Measurements from ENCODE around the gene OTOL1. TPM values are rescaled to one million over a fixed set of nuclear protein-coding genes. Genes with fewer than 3 reads are reported as not detected.
A peak's percentile ranks its signal among the peaks of the same experiment; 100 is the strongest.
"Not testable (repeated sequence)": the region's sequence is repeated elsewhere in the genome, so short reads cannot be mapped to it uniquely, and the experiment has no call there.

Gene OTOL1
- not detected for total RNA-seq

DNA sequence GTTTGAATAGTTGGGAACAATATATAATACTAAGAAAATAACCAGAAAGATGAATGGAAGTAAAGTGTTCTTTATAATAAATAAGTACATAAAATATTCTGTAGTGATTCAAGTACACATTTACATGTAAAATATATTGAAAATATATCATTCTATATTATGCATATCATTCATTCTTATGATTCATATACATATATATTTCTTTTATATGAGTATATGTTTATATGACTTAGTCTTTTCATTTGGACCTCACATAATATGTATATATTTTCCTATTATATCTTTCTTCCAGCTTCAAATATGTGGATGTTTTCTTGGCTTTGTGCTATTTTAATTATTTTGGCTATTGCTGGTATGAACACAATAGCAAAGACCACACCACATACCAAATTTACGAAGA is at the start of gene OTOL1:
Gene OTOL1 (plus strand): TSS at position 301 of the 400 bp plus-strand sequence. CDS start 0 bp downstream, at position 301.
- DNase-seq (ENCODE audit: low spot score) (no peak), ATAC-seq (no peak)
- intact Hi-C loops (cut with DNase I): no loop called here

DNA sequence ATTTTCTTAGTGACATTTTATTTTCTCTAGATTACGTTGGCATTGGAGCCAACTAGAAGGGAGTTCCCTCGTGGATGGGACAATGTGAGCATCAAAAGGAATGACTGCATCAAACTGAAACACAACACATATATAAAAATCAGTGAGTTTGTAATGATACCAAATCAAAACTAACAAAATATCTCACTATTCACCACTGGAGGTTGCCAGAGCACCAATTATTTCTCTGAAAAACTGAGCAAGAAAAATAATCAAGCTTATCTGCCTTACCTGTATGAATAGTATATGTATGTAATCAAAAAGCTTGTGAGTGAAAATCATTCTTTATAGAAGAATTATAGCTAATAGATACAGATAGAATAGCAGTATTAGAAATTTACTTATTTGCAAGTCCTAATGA is 46.8 kb upstream of the OTOL1 start:
- intact Hi-C loops (cut with DNase I): no loop called here
- ATAC-seq: no peak
- DNase-seq (ENCODE audit: low spot score): no peak

DNA sequence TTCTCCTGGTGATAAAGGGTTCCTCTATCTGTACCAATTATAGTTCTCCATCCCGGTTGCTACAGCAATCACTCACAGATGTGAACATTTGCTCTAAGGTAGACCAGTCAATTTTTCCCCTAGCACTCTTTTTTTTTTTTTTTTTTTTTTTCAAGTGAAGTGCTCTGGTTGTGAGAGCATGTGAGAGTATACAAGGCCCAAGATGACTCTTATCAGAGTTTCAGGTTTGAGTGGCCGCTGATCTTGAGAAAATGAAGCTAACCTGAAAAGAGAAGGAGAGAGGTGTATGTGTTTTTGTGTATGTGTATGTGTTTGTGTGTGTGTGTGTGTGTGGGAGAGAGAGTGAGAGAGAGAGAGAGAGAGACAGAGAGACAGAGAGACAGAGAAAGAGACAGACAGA is 44.4 kb upstream of the OTOL1 start:
- intact Hi-C loops (cut with DNase I): no loop called here

DNA sequence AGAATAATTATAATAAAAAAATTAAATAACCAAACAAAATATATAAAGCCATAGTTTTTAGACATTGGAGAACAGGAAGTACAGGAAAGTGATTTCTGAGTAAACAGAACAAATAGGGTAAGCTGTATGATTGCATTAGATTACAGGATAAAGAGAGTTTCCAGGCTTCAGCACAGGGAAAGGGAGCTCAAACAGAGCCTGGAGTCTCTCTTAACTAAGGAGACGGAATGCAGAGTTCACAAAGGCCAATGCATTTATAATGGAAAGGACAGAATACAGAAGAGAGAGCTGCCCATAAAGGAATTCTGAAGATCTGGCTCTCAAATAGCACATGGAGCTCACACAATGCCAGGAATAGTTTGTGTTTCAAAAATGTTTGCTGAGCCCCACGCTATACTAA is 42.0 kb upstream of the OTOL1 start:
- ATAC-seq: no peak
- intact Hi-C loops (cut with DNase I): no loop called here

More for the DNA sequence above, 44.4 kb upstream of the OTOL1 start:
- no peak for ATAC-seq
- DNase-seq (ENCODE audit: low spot score): no peak

DNA sequence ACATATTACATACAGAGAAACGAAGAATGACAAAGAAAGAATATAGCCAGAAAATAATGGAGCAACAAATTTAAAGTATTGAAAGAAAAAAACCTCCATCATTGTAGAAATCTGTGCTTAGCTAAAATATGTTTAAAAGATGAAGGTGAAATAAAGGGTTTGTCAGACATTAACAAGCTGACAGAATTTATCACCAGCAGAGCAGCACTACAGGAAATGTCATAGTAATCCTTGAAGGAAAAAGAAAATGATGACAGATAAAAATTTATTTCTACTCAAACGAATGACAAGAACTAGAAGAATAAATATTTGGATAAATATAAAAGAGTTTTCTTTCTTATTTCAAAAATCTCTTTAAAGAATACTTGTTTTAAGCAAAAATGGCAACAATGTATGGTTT is 40.6 kb upstream of the OTOL1 start:
- ATAC-seq (no peak), DNase-seq (ENCODE audit: low spot score) (no peak)
- intact Hi-C loops (cut with DNase I): no loop called here

More for the DNA sequence above, 42.0 kb upstream of the OTOL1 start:
- no peak for DNase-seq (ENCODE audit: low spot score)

DNA sequence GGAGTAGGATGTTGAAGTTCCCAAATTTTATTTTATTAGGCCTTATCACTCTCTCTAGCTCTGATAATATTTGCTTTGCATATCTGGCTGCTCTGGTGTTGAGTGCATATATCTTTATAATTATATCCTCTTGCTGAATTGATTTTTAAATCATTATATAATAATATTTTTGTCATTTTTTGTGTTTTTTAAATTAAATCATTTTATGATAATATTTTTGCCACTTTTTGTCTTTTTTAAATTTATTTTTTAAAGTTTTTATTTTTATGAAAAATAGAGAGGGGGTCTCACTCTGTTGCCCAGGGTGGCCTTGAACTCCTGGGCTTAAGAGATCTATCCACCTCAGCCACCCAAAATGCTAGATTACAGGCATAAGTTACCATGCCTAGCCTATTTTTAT is 34.5 kb upstream of the OTOL1 start:
- intact Hi-C loops (cut with DNase I): no loop called here
- DNase-seq (ENCODE audit: low spot score): no peak
- no peak for ATAC-seq

DNA sequence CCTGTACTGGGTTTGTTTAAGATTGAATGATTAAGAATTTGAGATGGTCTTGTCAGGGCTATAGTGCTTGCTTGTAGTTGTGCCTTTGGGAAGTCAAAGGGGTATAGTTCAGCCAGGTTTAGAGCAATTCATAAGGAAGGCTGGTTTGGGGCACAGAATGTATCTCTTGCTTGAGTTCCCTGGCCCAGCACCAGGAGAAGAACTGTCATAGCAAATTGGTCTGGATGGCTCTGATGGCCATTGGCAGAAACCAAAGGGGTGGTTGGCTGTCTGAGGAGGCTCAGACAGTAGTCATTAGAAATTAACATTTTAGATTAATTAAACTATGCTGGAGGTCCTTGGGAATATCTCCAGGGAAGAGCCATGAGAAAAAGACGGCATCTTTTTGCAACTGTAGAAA is 25.4 kb upstream of the OTOL1 start:
- intact Hi-C loops (cut with DNase I): no loop called here
- ATAC-seq: no peak
- no peak for DNase-seq (ENCODE audit: low spot score)

DNA sequence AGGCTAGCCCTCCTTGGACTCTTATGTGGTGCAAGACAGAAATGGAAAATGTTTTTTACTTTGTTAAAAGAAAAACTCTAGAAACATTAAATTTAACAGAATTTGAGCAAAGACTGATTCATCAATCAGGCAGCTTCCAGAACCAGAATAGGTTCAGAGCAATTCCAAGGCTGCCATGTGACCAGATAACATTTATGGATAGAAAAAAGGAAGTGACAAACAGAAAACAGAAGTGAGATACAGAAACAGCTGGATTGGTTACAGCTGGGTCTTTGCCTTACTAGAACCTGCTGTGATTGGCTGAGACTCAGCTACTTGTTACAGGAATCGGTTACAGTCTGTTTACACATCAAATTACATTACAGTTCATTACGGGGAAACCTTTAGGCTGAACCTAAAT is 22.5 kb upstream of the OTOL1 start:
- no peak for ATAC-seq
- intact Hi-C loops (cut with DNase I): no loop called here
- no peak for DNase-seq (ENCODE audit: low spot score)

DNA sequence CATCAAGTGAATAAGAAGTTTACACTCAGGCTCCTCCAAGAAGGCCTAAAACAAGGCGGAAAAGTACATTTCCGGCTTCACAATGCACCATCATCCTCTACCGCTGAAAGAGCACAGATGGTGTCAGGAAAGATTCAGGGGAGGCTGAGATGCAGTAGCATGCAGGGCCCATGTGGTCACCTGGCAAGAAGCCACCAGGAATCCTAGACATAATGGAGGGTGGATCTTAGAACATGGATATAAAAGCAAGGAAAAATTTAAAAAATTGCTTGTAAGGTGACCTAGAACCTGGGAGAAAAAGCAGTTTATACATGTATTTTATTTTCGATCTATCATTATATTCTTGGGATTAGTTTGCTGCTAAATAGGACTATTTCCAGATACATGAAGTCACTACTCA is 21.9 kb upstream of the OTOL1 start:
- no peak for DNase-seq (ENCODE audit: low spot score)
- intact Hi-C loops (cut with DNase I): no loop called here
- no peak for ATAC-seq

DNA sequence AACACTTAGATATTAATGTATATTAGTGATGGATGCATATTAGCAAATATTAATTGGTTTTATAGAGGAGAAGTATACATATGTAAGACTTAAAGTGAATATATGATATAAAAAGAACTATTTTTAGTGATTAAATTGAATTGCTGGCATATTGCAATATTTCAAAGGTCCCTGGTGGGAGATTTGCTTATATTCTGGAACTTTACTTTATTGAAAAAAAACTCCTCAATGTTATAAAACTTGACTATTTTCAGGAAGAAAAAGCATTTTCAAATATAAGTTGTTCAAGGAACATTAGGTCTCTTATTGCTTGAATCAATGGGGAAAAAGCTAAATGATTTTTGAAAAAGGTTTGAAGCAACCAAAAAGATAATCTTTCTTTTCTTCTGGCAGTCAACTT is 21.4 kb upstream of the OTOL1 start:
- ATAC-seq (no peak), DNase-seq (ENCODE audit: low spot score) (no peak)
- intact Hi-C loops (cut with DNase I): no loop called here

DNA sequence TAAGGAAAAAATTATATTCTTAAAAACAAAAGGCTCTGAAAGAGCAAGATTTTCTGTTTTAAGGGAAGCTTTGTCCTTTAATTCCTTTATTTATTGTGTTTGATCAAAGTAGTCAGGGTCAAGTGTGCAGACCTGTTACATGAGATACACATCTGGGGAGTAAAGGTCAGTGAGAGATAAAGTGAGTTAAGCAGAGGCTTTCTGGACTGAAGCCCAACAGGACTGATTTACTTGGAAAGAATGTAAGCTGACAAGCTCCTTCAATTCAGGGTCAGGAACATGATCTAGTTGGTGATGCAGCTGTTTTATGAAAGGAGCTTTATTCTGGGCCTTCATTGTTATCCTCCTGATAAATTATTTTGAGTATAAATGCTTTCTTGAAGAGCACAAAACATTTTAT is 20.7 kb upstream of the OTOL1 start:
- ATAC-seq (peak; percentile 67), DNase-seq (ENCODE audit: low spot score) (no peak)
- intact Hi-C loops (cut with DNase I): no loop called here

DNA sequence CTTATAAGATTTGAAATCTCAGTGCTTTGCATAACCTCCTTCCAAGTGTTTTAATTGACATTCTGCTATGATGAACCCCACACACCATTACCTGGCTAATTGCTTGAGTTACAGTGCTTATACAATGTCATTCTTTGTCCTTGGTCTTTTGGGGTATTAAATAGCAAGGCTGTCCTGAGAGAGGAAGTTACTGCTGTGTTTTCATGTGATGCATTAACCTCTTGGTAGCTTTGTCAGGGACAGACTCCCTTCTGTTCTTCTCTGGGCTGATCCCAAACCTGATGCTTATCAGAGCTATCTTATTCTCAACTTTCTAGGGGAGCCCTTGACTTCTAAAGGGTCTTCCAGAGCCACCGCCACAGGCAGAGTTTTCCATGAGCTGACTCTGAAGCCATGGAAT is 12.4 kb upstream of the OTOL1 start:
- DNase-seq (ENCODE audit: low spot score) (no peak), ATAC-seq (no peak)
- intact Hi-C loops (cut with DNase I): no loop called here

DNA sequence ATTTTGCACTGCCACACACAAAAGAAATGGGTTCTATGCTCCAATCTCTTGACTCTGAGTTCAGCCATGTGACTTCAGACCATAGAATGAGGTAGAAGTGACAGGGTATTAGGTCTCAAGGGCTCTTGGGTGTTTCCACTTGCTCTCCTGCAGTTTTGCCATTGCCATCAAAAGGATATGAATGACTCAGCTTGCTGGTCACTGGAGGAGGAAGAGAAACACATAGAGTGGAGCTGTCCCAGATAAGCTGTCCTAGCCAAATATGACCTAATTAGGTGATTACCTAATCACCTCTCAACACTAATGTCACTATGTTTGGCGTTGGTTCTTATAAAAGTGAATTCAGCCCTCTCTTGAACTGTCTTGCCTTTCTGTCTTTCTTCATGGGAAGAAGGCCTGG is 8.3 kb upstream of the OTOL1 start:
- ATAC-seq; intact Hi-C loops (cut with DNase I); DNase-seq (ENCODE audit: low spot score): not testable (repeated sequence)

DNA sequence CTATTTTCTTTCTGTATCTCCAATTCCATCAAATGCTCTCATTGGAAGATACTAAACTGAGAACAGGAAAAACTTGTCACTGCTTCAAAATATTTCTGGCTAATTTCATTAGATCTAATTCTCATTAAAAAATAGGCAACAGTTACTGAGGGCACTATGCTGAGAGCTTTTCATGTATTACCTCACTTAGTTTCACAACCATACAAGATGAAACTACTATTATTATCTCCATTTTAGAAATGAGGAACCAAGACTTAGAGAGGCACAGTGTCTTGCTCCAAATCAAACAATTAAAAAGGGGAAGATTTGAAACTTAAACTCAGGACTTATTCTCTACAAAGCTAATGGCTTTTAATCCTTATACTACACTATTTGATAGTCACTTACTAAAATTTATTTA is 7.2 kb upstream of the OTOL1 start:
- ATAC-seq (no peak), DNase-seq (ENCODE audit: low spot score) (no peak)
- intact Hi-C loops (cut with DNase I): no loop called here

DNA sequence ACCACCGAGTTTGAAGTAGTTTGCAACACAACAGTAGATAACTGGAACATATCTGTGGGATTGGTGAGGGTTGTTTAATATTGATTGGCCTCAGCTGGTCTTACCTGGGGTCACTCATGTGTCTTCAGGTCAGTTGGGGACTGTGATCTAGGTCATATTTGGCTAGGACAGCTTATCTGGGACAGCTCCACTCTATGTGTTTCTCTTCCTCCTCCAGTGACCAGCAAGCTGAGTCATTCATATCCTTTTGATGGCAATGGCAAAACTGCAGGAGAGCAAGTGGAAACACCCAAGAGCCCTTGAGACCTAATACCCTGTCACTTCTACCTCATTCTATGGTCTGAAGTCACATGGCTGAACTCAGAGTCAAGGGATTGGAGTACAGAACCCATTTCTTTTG is 5.8 kb upstream of the OTOL1 start:
- ATAC-seq; intact Hi-C loops (cut with DNase I); DNase-seq (ENCODE audit: low spot score): not testable (repeated sequence)

DNA sequence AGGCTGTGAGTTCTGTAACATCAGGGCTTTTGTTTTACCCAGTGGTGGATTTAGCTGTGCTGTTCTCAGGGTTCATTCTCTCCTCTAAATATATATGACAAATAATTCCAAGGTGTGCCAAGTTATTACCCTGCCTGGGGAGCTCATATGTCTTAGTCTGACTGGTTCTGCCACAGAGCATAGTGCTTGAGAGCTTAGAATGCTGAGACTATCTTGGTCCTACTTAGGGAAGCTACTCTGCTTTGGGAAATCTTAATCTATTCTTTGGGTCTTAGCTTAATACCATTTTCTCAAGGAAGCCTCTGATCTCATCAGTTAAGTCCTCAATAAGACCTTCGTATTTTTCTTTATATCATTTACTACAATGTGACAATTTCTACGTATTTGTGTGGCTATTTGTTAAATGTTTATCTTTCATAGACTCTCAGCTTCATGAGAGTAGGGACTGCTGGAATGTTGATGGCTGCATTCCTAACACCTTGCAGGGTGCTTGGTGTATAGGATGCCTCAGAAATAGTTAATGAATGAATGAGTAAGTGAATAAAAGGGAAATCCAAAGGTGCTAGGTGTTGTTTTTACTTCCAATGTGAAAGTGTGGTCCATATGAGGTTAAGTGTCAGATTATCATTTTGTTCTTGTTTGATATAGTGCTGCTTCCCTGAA is 1.8 kb downstream of the OTOL1 start:
- intact Hi-C loops (cut with DNase I): no loop called here
- ATAC-seq: no peak
- no peak for DNase-seq (ENCODE audit: low spot score)

DNA sequence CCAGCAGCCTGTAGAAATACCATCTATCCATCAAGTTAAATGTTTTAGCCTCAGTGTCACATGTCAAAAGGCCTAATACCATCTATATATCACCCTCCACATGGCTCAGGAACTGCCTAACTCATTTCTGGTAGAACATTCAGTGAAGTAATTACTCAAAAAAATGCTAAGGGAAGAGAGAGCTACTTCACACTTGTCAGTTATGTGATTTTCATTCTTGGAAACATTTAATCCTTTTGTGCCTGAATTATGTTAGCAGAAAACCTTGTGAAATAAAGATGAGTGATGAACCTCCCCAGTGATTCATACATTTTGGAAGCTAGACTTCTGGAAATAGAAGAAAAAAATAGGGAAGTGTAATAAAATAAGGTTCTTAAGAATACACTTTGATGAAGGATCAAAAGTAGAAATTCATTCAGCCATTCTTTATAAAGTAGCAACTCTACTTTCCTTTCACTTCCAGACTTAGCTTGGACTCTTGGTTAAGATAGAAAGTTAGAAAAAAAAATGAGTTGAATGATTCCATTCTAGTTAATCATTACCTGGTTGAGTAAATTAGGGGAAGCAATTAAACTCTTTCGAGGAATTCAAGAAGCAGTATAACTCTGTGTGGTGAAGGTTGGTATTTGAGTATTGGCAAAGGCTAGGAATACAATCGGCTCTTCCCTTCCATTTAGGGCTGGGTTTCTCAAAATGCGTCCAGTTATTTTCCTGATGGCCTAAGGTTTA is 3.6 kb downstream of the OTOL1 start:
- ATAC-seq (no peak), DNase-seq (ENCODE audit: low spot score) (no peak)
- intact Hi-C loops (cut with DNase I): no loop called here

DNA sequence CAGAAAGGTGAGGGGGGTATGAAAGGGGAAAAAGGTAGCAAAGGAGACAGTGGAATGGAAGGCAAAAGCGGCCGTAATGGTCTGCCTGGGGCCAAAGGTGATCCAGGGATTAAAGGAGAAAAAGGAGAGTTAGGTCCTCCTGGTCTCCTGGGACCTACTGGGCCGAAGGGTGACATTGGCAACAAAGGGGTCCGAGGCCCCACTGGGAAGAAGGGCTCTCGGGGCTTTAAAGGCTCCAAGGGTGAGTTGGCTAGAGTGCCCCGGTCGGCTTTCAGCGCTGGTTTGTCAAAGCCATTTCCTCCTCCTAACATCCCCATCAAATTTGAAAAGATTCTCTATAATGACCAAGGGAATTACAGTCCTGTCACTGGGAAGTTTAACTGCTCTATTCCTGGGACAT is 6.7 kb downstream of the OTOL1 start:
- intact Hi-C loops (cut with DNase I): no loop called here
- DNase-seq (ENCODE audit: low spot score) (no peak), ATAC-seq (no peak)

DNA sequence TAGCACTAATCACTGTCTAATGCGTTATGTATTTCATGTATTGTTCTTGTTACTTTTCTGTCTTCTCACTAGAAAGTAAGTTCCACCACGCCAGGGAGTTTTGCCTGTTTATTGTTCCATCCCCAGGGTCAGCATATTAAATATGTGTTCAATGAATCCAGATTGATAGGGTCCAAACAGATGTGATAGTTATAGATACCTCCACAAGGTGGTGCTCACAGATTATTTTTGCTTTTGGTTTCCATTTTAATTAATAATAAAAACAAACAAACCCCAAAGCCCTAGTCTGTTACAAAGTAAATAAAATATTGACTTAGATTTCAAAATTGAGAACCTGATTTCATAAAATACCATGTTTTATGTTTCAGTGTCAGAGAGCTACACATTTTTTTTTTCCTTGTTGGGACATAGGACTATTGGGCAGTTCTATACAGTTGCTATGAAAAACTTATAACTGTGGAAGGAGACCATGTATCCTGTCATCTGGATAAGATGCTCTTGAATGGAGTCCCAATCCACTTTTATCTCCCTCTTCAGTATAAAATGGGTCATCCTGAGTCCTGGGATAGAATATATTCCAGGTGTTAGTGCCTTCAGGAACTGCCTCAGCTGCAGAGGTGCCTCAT is 12.4 kb downstream of the OTOL1 start:
- intact Hi-C loops (cut with DNase I): no loop called here
- DNase-seq (ENCODE audit: low spot score): no peak
- ATAC-seq: no peak

DNA sequence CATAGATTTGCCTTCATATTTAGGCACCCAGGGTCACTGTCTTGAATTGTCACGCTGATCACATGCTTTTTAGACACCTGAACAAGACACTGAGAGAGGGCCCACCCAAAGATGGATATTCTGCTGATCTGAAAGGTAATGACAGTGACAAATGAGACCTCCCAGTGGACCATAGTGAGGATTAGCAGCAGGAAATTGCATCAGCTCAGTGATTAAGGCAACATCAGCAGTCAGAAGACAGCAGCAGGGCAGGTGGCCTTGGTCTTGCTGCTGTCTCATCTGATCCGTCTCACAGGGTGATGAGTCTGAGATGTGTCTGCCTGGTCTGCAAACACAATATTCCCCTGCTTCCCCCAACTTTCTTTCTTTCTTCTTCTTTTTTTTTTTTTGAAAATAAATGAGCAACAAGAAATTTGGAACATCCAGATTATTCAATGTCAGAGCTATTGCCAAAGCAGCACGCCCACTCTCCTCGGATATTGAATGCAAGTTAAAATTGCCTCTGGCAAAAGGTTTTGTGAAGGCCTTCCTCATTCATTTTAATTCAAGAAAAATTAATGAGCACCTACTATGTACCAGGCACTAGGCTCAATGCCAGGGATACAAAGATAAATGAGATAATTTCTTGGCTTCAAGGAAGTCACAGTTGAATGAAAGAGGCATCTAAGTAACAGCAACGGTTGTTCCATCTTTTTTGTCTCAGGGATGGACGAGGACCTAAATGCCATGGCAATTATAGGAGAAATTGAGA is 14.1 kb downstream of the OTOL1 start:
- DNase-seq (ENCODE audit: low spot score) (no peak), ATAC-seq (no peak)
- intact Hi-C loops (cut with DNase I): no loop called here

All from sciatic nerve (tissue), 2 donors.